Mesothelial cell of epicardium (in vitro differentiated cells): ENCODE measurements around the gene S100PBP. TPM values are rescaled to one million over a fixed set of nuclear protein-coding genes. Genes with fewer than 3 reads are reported as not detected.
A peak's percentile ranks its signal among the peaks of the same experiment; 100 is the strongest.

ENCODE experiments used
- DNase-seq, 2 experiments: peaks; one replicate each; pipeline ENCODE4 v3.0.0; 2021; ENCODE audit warnings: low spot score in 2 of 2; ENCODE audit not compliant: unreplicated experiment in 2 of 2
- H3K27ac Mint-ChIP-seq: 2 replicates; pipeline ENCODE4 v1.8.0; 2021; ENCODE audit warnings: mixed read lengths
- H3K27me3 Mint-ChIP-seq: 2 replicates; pipeline ENCODE4 v1.8.0; 2021; ENCODE audit warnings: low read depth, mixed read lengths
- H3K36me3 Mint-ChIP-seq: 2 replicates; pipeline ENCODE4 v1.8.0; 2021; ENCODE audit warnings: mixed read lengths
- H3K4me1 Mint-ChIP-seq: 2 replicates; pipeline ENCODE4 v1.8.0; 2021; ENCODE audit warnings: mixed read lengths
- H3K4me3 Mint-ChIP-seq: 2 replicates; pipeline ENCODE4 v1.8.0; 2021; ENCODE audit warnings: mild to moderate bottlenecking, moderate library complexity, mixed read lengths
- H3K9me3 Mint-ChIP-seq: 2 replicates; pipeline ENCODE4 v1.8.0; 2021; ENCODE audit warnings: mixed read lengths
- CTCF ChIP-seq: fragments of 200-600 bp; sonication (generic); IDR thresholded peaks from one replicate; pipeline ENCODE4 v1.5.0; 2021; ENCODE audit warnings: antibody characterized with exemption; ENCODE audit not compliant: unreplicated experiment
- total RNA-seq: library from RNA; stranded (reverse); gene quantifications from 3 replicates; pipeline ENCODE4 v1.2.1, GENCODE V29; 2021

The S100PBP gene
- total RNA-seq, 1 donor from 2014 or later, result 66.8 TPM

GRCh38 chr1:32806910-32807523, 10.4 kb upstream of the S100PBP start:
- H3K36me3 Mint-ChIP-seq, result peaks cover 38% of the 10 kb centered on the region
- peak overlapping the region; percentile 80 for H3K27ac Mint-ChIP-seq
- DNase-seq, result no peak
- H3K27me3 Mint-ChIP-seq, result no peaks in the 10 kb centered on the region
- H3K9me3 Mint-ChIP-seq, result peaks cover 6% of the 10 kb centered on the region
- peaks cover 45% of the 10 kb centered on the region for H3K4me1 Mint-ChIP-seq
- no peak for TF ChIP-seq CTCF
- no peak overlapping the region for H3K4me3 Mint-ChIP-seq

GRCh38 chr1:32808580-32808979, 8.9 kb upstream of the S100PBP start:
- peaks cover 27% of the 10 kb centered on the region for H3K36me3 Mint-ChIP-seq

GRCh38 chr1:32810358-32810757, 7.1 kb upstream of the S100PBP start:
- Mint-ChIP-seq H3K27me3 (no peaks in the 10 kb centered on the region), H3K27ac (no peak overlapping the region), H3K4me1 (peaks cover 67% of the 10 kb centered on the region), H3K9me3 (no peaks in the 10 kb centered on the region), H3K36me3 (peaks cover 22% of the 10 kb centered on the region), H3K4me3 (no peak overlapping the region)
- DNase-seq, result no peak
- TF ChIP-seq CTCF, result no peak

More at GRCh38 chr1:32808580-32808979, 8.9 kb upstream of the S100PBP start:
- Mint-ChIP-seq H3K9me3 (no peaks in the 10 kb centered on the region), H3K4me3 (no peak overlapping the region), H3K27ac (peak overlapping the region; percentile 26), H3K27me3 (no peaks in the 10 kb centered on the region), H3K4me1 (peaks cover 52% of the 10 kb centered on the region)
- no peak for TF ChIP-seq CTCF
- DNase-seq, result no peak

- TF ChIP-seq CTCF, result no peak
- no peak for DNase-seq
- peak overlapping the region; percentile 86 for H3K27ac Mint-ChIP-seq
- no peaks in the 10 kb centered on the region for H3K9me3 Mint-ChIP-seq
- no peaks in the 10 kb centered on the region for H3K27me3 Mint-ChIP-seq
- peaks cover 15% of the 10 kb centered on the region for H3K36me3 Mint-ChIP-seq
- H3K4me3 Mint-ChIP-seq, result peak overlapping the region; percentile 23
- peaks cover 66% of the 10 kb centered on the region for H3K4me1 Mint-ChIP-seq
Observed at GRCh38 chr1:32811265-32811664, 6.2 kb upstream of the S100PBP start.

GRCh38 chr1:32811917-32812316, 5.5 kb upstream of the S100PBP start:
- Mint-ChIP-seq H3K27me3 (no peaks in the 10 kb centered on the region), H3K4me1 (peaks cover 65% of the 10 kb centered on the region), H3K27ac (peak overlapping the region; percentile 86), H3K4me3 (no peak overlapping the region), H3K36me3 (peaks cover 13% of the 10 kb centered on the region), H3K9me3 (no peaks in the 10 kb centered on the region)
- DNase-seq, result no peak
- TF ChIP-seq CTCF, result no peak
